HepG2 (cell line): ENCODE measurements around the gene RABL6. TPM values are rescaled to one million over a fixed set of nuclear protein-coding genes. Genes with fewer than 3 reads are reported as not detected.

Experiments
- ATF3 ChIP-seq: sonication (generic); formaldehyde crosslinking; IDR thresholded peaks from 2 replicates; pipeline ENCODE4 v1.4.0; 2020; ENCODE audit warnings: missing genetic modification reagents
- BCLAF1 ChIP-seq: fragments of 450-650 bp; IDR thresholded peaks from 2 replicates; pipeline ENCODE4 v1.6.1; 2017; ENCODE audit warnings: mild to moderate bottlenecking
- CBX1 ChIP-seq: IDR thresholded peaks from one replicate; pipeline ENCODE4 v1.6.1; 2016; ENCODE audit warnings: antibody characterized with exemption, low read depth
- E2F1 ChIP-seq: sonication (generic); formaldehyde crosslinking; IDR thresholded peaks from 2 replicates; pipeline ENCODE4 v1.5.0; 2020; ENCODE audit warnings: missing genetic modification reagents
- GPBP1L1 ChIP-seq: sonication (generic); formaldehyde crosslinking; IDR thresholded peaks from 2 replicates; pipeline ENCODE4 v1.5.0; 2020; ENCODE audit warnings: mild to moderate bottlenecking, missing genetic modification reagents
- NCOA1 ChIP-seq: sonication (generic); formaldehyde crosslinking; IDR thresholded peaks from 2 replicates; pipeline ENCODE4 v1.9.0; 2021; ENCODE audit warnings: missing genetic modification reagents
- RXRA ChIP-seq: sonication (generic); formaldehyde crosslinking; IDR thresholded peaks from 2 replicates; pipeline ENCODE4 v1.5.1; 2020; ENCODE audit warnings: missing genetic modification reagents
- UBTF ChIP-seq: sonication (generic); formaldehyde crosslinking; IDR thresholded peaks from 2 replicates; pipeline ENCODE4 v1.4.0; 2020; ENCODE audit warnings: mild to moderate bottlenecking, missing genetic modification reagents
- ZBTB2 ChIP-seq: sonication (generic); formaldehyde crosslinking; IDR thresholded peaks from 2 replicates; pipeline ENCODE4 v1.8.0; 2022; ENCODE audit warnings: low read depth, missing genetic modification reagents
- ZBTB7A ChIP-seq: sonication (generic); formaldehyde crosslinking; IDR thresholded peaks from 2 replicates; pipeline ENCODE4 v1.8.0; 2022; ENCODE audit warnings: mild to moderate bottlenecking, missing genetic modification reagents
- ZMAT5 ChIP-seq: sonication (generic); formaldehyde crosslinking; IDR thresholded peaks from 2 replicates; pipeline ENCODE4 v1.5.0; 2020; ENCODE audit warnings: mild to moderate bottlenecking, low read depth, missing genetic modification reagents, borderline replicate concordance
- ZNF558 ChIP-seq: sonication (generic); formaldehyde crosslinking; IDR thresholded peaks from 2 replicates; pipeline ENCODE4 v1.9.0; 2022; ENCODE audit warnings: mild to moderate bottlenecking, missing genetic modification reagents, borderline replicate concordance
- ZNF644 ChIP-seq: IDR thresholded peaks from 2 replicates; pipeline ENCODE4 v1.6.1; 2016; ENCODE audit warnings: low read depth
- ZNF670 ChIP-seq: sonication (generic); formaldehyde crosslinking; IDR thresholded peaks from 2 replicates; pipeline ENCODE4 v1.8.0; 2022; ENCODE audit warnings: mild to moderate bottlenecking, missing genetic modification reagents, borderline replicate concordance
- ZNF746 ChIP-seq: sonication (generic); formaldehyde crosslinking; IDR thresholded peaks from 2 replicates; pipeline ENCODE4 v1.8.0; 2022; ENCODE audit warnings: mild to moderate bottlenecking, missing genetic modification reagents
- polyA plus RNA-seq, 8 experiments: library from polyadenylated mRNA; depleted of rRNA in 3 of 8; stranded (reverse) in 7 of 8; unstranded in 1 of 8; fragments of >200 nt; fragmentation: Illumina TruSeq in 4 of 8; extraction: Trizol in 4 of 8; gene quantifications; 2 replicates each; pipeline versions ENCODE4 v1.2.1 to v1.2.3, GENCODE V29; 2011 to 2016; ENCODE audit warnings: low read depth in 4 of 8, missing spikeins in 1 of 8, mixed read lengths in 1 of 8; ENCODE audit not compliant: insufficient read depth in 1 of 8
- total RNA-seq, 5 experiments: library from RNA; depleted of rRNA; stranded (reverse); fragments of >200 nt; fragmentation: Illumina TruSeq; extraction: Trizol; gene quantifications; 2 replicates each; pipeline ENCODE4 v1.2.3, GENCODE V29; 2016; ENCODE audit warnings: low read depth in 1 of 5

RABL6 gene
- total and polyA plus RNA-seq, 2 of the 13 experiments (the other 11 are each of a cell fraction or from before 2014, with no cell fraction given) = 81.5 to 125 TPM

GRCh38 chr9:136886610-136887597 lies 79.2 kb downstream of the RABL6 start (continued):
- TF ChIP-seq ZBTB2 (CRISPR knock-in tag) (no peak), ATF3 (CRISPR knock-in tag) (0 out of 2 replicates have a peak, but pooled peaks have one; percentile 10), NCOA1 (CRISPR knock-in tag) (no peak), ZNF670 (CRISPR knock-in tag) (0 out of 2 replicates have a peak, but pooled peaks have one; percentile 14), UBTF (CRISPR knock-in tag) (peak; percentile 44; the same call in 1 of the 2 replicates), CBX1 (no peak), E2F1 (CRISPR knock-in tag) (no peak), ZMAT5 (CRISPR knock-in tag) (no peak), GPBP1L1 (CRISPR knock-in tag) (no peak), ZNF558 (0 out of 2 replicates have a peak, but pooled peaks have one; percentile 68), BCLAF1 (no peak), ZNF644 (CRISPR knock-in tag) (no peak), ZBTB7A (peak; percentile 92), ZNF746 (CRISPR knock-in tag) (peak; percentile 29; the same call in 1 of the 2 replicates), RXRA (peak; percentile 72; the same call in 1 of the 2 replicates)
